Activated naive CD4-positive, alpha-beta T cell treated with anti-CD3 and anti-CD28 coated beads, Interleukin-2, amount 50 U/mL, for 16 hours (primary cell): ENCODE results near the gene AIRE.
"Not testable (repeated sequence)": the region's sequence is repeated elsewhere in the genome, so short reads cannot be mapped to it uniquely, and the experiment has no call there.

Experiments
- DNase-seq: peaks from one replicate; pipeline ENCODE4 v3.0.0-alpha.2; 2020

AIRE gene

DNA sequence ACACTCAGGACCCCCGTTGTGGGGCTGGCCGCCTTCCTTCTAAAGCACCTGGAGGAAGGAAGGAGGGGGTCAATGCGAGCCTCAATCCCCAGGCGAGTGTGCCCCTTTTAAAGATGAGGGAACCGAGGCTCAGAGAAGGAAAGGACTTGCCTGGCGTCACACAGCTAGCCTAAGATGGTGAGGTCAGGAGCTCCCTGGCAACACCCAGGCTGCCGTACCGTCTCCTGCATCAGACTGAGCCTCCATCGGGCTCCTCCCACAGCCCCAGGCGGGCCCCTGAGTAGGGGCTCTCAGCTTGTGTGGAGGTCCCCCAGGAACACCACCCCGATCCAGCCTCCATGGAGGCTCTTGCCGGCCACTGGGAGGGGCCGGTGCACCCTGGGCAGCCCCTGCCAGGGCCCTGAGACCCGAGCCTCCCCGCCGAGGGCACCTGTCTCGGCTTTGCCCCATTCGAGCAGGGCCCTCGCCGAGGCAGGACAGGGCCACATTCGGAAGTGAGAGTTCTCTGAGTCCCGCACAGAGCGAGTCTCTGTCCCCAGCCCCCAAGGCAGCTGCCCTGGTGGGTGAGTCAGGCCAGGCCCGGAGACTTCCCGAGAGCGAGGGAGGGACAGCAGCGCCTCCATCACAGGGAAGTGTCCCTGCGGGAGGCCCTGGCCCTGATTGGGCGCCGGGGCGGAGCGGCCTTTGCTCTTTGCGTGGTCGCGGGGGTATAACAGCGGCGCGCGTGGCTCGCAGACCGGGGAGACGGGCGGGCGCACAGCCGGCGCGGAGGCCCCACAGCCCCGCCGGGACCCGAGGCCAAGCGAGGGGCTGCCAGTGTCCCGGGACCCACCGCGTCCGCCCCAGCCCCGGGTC lies at the start of gene AIRE:
AIRE (plus strand) TSS at position 739 of the 855 bp plus-strand sequence. CDS start 131 bp downstream, outside the sequence.
- no peak for DNase-seq

DNA sequence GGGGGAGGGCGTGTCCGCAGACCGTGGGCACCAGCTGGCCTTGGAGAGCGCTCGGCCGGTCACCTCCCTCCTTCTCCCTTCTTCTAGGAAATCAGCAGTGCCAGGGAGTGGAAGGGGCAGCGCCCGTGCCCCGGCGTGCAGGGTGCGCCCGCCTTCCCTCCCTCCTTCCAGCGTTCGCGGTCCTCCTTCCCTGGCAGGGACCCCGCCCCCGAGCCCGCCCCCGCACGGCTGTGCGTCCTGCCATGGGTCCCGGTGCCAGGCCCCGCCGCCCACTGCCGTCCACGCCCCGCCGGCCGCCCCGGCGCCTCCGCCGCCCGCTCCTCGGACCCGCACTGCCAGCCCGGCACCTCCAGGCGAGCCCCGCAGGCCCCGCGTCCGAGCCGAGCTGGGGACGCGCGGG lies 45.3 kb upstream of the AIRE start:
- DNase-seq = not testable (repeated sequence)

DNA sequence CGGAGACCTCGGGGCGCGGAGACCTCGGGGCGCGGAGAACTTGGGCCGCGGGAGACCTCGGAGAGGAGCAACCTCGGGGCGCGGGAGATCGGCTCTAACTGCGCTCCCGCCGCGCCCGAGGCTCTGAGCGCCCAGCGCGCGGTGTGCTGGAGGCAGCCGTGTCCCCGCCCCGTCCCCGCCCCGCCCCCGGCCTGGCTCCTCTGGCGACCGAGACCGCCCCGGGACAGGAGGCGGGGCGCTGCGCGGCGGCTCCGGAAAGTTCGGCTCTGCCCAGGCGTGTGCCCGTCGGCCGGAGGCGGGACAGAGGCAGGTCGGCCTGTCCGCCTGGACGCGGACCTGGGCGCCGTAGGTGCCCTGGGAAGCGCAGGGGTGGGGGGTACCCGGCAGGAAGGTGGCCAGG lies 44.8 kb upstream of the AIRE start, which contains the start of gene ICOSLG:
ICOSLG (minus strand) TSS at position 102 of the 400 bp plus-strand sequence. CDS start 126 bp downstream, outside the sequence.
- DNase-seq = not testable (repeated sequence)

DNA sequence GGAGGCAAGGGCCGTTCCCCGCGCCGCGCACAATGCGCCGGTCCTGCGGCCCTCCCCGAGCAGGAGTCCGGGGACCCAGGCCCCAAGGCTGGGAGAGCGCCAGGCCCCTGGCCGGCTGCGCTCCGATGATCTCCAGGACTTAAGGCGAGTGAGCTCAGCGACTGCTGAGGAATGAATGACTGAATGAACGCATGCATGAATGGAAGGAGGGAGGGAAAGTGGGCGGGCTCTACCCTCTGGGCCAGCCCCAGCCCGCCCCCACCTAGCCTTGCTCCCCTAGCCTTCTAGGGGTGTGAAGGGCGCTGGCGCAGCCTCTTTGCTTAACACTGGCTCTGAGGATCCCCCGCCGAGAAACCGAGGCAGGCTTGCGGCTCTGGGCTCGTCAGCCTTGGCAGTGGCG lies 44.4 kb upstream of the AIRE start:
- not testable (repeated sequence) for DNase-seq

DNA sequence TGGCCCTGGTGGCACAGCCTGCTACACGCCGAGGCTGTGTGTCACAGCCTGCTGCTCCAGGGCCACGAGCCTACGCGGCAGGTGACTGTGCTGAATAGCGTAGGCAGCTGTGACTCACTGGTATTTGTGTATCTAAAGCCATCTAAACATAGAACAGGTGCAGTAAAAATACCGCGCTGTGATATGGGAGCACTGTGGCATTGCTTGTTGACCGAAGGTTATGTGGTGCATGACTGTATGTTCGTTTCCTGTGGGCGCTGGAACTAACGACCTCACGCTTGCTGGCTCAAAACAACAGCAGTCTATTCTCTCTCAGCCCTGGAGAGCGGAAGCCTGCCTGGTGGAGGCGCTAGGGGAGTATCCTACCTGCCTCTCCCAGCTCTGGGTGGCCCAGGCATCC lies 41.7 kb upstream of the AIRE start:
- not testable (repeated sequence) for DNase-seq

DNA sequence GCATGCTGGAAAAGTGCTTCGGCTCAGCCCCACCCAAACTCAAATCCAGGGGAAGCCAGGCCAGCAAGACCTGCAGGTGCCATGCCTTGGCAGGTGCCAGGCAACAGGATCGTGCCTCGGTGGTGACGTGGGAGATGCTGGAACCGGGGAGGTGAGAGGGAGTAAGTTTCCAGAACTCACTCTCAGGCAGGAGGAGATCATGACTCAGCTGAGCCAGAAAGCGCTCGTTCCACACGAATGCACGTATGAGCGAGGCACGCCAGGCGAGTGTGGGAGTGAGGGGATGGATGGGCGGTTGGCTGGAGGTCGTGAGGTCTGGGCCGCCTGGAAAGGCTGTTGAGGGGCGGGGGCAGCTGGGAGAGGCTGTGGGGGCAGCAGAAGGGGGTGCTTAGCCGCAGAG lies 37.8 kb upstream of the AIRE start:
- not testable (repeated sequence) for DNase-seq

DNA sequence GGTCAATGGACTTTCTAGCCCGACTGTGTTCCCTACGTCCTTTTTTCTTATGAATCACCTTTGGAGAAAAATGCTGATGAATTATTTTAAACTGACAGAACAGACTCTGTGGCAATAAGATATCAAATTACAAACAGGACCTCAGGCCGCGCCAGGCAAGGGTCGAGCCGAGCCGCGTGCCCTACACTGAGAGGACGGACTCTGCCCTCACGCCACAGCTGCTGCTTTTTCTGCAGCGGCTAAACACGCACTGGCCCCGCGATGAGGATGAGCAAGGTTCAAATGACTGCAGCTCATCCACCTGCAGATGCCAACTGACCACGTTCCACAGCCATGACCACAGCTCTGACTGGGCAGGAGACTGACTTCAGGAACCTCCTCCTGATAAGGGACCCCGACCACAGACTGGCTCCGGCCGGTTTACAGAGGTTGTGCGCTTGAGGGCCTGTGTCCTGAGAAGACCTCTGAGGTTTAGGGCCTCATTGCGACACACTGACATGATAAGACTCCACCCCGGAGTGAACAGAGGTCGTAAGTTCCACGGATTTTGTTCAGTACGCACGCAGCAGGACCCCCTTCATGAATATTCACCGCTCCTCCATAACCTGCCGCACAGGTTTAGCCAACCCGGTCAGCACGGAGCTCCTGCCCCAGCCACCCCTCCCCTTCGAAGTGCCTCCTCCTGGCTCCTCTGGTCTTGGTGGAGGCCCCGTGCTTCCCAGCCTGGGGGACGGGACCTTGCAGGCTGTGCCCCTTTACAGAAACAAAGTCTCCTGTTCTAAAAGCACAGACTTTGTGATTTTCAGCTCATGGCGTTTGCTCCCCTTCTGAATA lies 36.3 kb upstream of the AIRE start:
- not testable (repeated sequence) for DNase-seq

DNA sequence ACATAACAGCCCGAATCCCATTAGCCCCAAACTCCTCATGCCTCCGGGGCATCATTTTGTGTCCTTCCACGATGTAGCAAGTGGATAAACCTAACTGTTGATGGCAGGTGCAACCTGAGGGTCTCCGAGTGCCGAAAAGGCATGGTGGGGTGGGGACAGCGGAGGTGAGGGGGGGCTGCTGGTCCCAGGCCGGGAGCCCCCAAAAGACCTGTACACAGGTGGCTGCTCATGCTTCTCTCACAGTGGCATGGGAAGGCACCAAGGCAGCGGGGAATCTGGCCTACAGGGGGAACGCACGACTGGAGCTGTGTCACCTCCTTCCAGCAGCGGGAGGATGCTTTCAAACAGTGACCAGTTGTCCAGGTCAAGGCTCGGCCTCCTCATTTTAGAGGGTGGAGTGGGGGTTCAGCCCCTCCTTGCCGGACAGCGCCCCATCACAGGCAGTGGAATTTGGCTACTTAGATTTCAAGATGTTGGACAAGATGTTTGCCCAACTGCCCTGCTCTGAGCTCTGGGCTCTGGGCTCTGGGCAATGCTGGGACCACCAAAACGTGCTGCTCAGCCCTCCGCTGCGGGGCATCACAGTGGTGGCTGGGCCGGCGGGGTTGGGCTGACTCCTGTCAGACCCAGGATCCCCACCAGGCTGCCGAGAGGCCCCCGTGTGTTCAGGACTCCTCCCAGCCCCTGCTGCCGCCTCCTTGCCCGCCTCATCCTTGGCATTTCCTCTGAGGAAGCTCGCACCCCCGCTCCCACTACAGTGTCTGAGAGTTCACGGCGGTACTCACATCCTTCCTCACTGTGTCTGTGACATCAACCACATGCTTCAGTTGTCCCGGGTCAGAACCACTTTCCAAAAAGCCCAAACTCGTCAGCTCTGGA lies 31.6 kb upstream of the AIRE start:
- no peak for DNase-seq

DNA sequence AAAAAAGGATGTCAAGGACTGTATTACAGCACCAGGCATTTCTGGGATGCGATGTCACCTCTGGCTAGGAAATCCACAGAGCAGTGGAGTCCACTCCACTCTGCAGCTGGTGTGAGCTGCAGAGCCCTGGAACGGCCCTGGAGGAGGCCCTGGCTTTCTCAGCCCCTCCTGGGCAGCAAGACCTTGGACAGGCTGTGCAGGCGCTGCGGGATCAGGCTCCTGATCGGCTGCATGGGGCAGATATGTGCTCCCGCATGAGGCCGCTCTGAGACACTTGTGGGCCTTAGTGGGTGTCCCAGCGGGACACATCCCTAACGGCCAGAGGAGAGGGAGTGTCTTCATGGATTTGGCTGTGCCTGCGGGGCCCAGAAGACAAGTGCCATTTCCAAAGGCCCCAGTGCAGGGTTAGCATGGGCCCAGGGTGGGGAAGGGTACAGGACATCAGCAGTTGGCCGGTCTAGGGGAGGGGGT lies 30.1 kb upstream of the AIRE start:
- DNase-seq = no peak

DNA sequence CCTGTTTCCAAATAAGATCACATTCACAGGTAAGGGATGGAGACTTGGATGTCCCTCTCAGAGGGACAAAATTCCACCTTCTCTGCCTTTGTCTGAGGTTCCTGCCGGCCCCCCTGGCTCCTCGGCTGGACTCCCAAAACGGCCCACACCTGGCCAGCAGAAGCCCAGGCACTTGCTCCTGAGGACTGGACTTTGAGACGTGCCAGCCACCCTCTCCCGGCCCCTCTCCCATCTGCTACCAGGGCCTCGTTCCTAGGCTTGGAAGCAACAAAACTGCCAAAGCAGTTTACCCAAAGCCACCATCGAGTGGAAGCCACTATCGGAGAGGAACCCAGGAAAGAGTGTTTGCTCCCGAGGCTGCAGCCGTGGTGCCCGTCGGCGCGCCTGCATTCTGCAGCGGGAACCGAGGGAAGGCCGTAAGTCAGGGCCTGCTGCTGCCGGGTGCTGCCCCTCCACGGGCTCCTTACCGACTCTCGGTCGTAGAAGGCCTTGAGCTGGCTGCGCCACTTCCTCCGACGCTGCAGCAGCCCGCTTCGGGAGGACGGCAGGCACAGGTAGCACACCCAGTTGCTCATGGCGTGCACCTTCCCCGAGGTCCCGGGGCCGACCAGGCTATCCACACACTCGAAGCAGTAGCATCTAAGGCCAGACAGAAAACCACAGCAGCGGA lies 27.5 kb upstream of the AIRE start:
- DNase-seq = no peak

DNA sequence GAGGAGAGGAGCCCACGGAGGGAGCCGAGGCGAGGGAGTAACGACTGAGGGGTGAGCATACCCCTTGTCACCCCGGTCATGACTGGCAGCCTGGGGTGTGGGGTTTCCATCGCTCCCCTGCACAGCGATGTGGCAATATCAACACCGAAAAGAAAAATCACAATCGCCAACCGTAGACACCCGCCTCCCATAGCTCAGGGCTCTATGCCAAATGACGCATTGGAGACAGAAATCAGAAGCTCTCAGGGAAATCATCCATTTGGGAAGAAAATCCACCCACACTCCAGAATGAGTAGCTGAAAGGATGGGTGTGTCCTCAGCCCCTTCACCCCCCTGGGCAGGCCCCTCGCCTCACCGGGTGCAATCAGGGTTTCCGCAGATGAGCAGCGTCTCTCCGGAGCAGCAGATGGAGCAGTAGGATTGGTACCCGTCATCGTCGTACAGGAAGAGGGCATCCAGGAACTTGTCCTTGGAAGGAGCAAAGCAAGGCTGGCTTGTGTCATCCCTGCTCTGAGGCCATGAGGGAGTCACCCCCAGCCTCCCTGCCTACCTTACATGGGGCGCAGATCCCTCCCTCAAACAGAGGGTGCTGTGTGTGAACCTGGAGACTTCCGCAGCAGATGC lies 26.5 kb upstream of the AIRE start:
- DNase-seq = no peak

DNA sequence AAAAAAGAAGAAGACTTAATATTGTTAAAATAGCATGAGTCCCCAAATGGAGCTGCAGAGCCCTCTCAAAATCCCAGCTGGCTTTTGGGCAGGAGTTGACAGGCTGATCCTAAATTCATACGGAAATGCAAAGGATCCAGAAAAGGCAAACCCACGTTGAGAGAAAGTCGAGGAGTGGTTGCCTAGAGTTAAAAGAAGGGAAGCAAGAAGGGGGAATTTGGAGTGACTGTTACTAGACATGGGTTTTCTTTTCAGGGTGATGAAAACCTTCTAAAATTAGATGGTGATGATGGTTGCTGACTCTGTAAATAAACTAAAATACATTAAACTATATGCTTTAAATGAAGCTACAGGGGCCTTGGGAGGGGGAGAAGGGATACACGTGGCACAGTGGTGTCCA lies 25.6 kb upstream of the AIRE start:
- no peak for DNase-seq

DNA sequence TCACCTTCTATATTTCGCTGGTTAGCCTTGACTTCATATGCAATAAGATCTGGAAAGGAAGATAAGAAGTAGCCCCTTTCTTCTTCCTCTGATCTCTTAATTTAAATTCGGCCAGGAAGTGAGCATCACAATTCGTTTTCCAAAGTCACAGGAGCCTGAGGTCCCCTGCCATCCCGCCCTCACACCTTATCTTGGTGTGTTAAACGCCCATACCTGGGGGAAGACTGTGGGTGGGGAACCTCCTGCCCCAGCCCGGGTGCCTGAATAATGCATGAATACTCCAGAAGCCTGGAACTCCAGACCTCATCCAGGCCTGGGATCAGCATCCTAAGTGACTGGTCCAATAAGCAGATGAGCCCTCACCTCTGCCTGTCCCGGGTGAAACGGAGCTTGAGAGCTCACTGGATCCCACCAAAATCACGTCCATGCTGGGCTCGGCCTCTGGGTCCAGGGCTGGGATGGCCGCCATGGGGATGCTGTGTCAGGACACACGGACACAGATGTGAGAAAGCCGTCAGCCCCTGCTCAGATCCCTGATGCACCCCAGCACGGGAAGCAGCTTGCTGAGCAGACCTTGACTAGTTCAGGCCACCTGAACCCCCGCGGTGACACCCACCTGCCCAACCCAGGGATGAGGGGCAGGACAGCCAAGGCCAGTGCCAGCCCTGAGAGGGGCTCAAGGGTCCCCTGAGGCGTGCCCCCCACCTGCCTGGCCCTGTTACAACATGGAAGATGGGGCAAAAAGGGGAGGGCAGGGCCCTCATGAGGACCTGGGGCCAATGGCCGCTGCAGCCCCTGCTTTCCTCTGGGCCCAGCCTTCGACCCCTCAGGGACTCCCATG lies 24.7 kb upstream of the AIRE start:
- no peak for DNase-seq

DNA sequence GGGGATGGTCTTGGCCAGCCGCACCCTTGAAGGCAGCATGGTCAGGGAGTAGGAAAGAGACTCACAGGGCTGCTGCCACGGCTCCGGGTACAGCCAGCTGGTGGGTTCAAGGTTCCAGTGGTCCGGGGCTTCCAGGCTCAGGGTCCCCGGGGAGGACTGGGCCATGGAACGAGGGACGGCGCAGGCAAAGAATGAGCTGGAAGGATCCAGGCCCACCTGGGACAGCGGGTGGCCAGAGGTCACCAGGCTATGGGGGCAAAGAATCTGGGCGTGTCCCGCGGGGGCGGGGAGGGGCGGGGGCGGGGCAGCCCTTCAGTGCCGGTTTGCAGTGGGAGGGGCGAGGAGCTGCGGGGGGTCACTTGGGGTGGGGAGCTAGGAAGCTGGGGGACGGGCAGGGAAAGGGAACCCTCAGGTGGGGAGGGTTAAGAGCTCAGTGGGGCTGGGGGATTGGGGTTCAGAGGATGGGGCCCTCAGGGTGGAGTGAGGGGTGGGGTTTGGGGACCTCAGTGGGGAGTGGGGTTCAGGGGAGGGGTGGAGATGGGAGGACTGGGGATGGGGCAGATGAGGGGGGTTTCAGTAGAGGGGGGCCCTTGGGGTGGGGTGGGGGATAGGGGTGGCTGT lies 23.9 kb upstream of the AIRE start, which contains the start of gene DNMT3L:
DNMT3L (minus strand) TSS at position 223 of the 621 bp plus-strand sequence. CDS start 638 bp downstream, outside the sequence.
- DNase-seq = no peak

DNA sequence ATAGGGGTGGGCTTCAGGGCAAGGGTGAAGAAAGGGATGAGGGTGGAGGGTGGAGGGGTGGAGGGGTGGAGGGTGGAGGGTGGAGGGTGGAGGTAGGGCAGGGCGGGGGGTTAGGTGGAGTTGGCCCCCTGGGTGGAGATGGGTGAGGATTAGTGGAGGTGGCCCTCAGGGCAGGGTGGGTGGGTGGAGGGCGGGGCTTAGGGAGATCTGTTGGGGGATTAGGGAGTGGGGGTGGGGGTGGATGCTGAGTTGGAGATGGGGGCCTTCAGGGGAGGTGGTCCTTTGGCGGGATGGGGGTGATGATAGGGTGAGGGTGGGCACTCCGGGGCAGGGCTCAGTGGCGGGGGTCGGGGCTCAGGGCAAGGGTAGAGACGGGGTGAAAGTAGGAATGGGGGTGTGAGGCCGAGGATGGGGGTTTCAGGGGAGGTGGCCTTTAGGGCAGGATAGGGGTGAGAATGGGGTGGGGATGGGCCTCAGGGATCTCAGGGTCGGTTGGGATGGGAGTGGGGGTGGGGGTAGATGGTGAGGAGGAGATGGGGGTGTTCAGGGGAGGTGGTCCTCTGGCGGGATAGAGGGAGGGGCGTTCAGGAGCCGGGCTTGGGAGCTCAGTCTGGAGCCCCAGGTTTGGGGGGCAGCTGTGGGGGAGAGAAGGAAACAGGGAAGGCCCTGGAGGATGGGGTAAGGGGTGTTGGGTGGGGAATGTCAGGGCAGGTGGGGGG lies 23.2 kb upstream of the AIRE start:
- DNase-seq = no peak

DNA sequence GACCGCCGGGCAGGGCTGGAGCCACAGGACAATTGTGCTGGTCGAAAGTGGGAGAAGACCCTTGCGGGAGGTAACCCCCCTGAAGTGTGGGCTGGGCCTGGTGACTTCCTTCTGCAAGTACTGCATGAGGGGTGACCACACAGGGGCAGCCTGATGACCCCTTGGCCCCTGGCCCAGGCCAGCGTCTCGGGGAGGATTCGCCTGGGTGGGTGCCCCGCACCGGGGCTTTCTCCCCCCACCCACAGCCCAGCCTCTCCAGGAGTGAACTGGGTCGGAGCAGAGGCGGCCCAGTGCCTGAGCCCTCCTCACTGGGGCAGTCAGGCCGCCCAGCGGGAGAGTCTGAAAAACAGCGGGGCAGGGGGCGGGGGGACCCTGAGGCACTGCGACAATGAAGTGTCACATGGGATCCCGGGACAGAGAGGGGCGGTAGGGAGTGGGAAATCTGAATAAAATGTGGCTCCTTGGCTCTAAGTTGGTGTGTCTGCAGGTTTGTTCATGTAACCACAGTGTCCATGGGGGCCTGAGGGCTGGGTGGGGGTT lies 22.4 kb upstream of the AIRE start:
- DNase-seq = no peak

DNA sequence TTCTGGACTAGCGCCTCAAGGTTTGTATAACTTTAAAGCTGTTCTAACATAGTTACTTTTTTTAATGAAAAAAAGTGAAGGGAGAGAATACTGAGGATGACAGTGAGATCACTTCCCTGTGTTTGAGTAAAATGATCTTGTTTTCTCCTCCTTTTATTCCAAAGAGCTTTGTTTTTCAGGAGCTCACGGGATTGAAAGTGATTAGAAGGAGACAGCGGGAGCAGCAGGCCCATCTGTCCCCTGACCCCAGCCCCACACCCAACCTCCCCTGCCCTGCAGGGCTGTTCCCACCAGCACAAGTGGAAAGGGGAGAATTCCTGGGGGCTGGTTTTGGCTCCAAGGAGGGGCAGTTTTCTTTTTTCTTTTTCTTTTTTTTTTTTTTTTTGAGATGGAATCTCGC lies 21.9 kb upstream of the AIRE start:
- DNase-seq = no peak

DNA sequence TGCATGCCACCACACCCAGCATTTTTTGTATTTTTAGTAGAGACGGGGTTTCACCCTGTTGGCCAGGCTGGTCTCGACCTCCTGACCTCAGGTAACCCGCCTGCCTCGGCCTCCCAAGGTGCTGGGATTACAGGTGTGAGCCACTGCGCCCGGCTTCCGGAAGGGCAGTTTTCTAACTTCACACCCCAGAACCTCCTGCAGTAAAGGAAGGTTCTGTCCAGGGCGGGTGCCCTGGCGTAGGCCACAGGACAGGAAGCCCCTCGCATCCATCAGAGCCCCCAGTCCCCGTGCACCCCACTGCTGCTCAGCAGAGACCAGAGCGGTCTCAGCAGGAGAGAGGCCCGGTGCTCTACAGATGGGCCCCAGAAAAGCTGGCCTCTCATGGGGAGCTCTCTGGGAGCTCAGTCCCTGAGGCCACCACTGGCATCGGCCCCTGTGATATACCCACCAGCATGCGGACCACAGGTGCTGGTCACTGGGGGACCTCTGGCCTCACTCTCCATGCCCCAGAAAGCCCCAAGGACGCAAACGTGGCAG lies 19.9 kb upstream of the AIRE start:
- DNase-seq = no peak
